Stromal cell of bone marrow (primary cell): Measurements from ENCODE around the gene MOBP.
A peak's percentile ranks its signal among the peaks of the same experiment; 100 is the strongest.
"Not testable (repeated sequence)": the region's sequence is repeated elsewhere in the genome, so short reads cannot be mapped to it uniquely, and the experiment has no call there.

Source experiments
- DNase-seq: peaks from one replicate; pipeline ENCODE4 v3.0.0-alpha.2; 2012; ENCODE audit warnings: low read depth

Gene MOBP

GRCh38 chr3:39467394-39468107, at the start of gene MOBP:
MOBP (plus strand) TSS chr3:39467680; CDS start chr3:39502070, 34,390 bp downstream.
- no peak for DNase-seq

GRCh38 chr3:39418556-39419225, 48.8 kb upstream of the MOBP start:
- DNase-seq: not testable (repeated sequence)

- DNase-seq: no peak
Observed at GRCh38 chr3:39419742-39420315, 47.7 kb upstream of the MOBP start.

- DNase-seq: no peak
Observed at GRCh38 chr3:39420543-39420942, 46.9 kb upstream of the MOBP start.

- DNase-seq: no peak
Observed at GRCh38 chr3:39423436-39423970, 44.0 kb upstream of the MOBP start.

GRCh38 chr3:39426312-39426711, 41.2 kb upstream of the MOBP start:
- no peak for DNase-seq

GRCh38 chr3:39427506-39427905, 40.0 kb upstream of the MOBP start:
- no peak for DNase-seq

- DNase-seq: no peak
Observed at GRCh38 chr3:39428745-39429201, 38.7 kb upstream of the MOBP start.

GRCh38 chr3:39429466-39429865, 38.0 kb upstream of the MOBP start:
- DNase-seq: no peak

GRCh38 chr3:39432342-39432741, 35.1 kb upstream of the MOBP start:
- DNase-seq: no peak

GRCh38 chr3:39433642-39434041, 33.8 kb upstream of the MOBP start:
- peak; percentile 50 for DNase-seq

- DNase-seq: peak; percentile 29
Observed at GRCh38 chr3:39434574-39434973, 32.9 kb upstream of the MOBP start.

GRCh38 chr3:39435006-39435748, 32.3 kb upstream of the MOBP start:
- DNase-seq: no peak

GRCh38 chr3:39438880-39439279, 28.6 kb upstream of the MOBP start:
- DNase-seq: no peak

- no peak for DNase-seq
Observed at GRCh38 chr3:39440316-39440715, 27.2 kb upstream of the MOBP start.

GRCh38 chr3:39443530-39443929, 23.9 kb upstream of the MOBP start:
- no peak for DNase-seq

GRCh38 chr3:39445927-39446326, 21.6 kb upstream of the MOBP start:
- DNase-seq: no peak

- DNase-seq: no peak
Observed at GRCh38 chr3:39446444-39446843, 21.0 kb upstream of the MOBP start.

- peak; percentile 72 for DNase-seq
Observed at GRCh38 chr3:39447637-39448483, 19.6 kb upstream of the MOBP start.

- no peak for DNase-seq
Observed at GRCh38 chr3:39448506-39449233, 18.8 kb upstream of the MOBP start.

- no peak for DNase-seq
Observed at GRCh38 chr3:39449796-39450195, 17.7 kb upstream of the MOBP start.
